ENCODE measurements around the gene ABCA2. TPM values are rescaled to one million over a fixed set of nuclear protein-coding genes. Genes with fewer than 3 reads are reported as not detected.
A peak's percentile ranks its signal among the peaks of the same experiment; 100 is the strongest.

Gene ABCA2
- total RNA-seq, 1 experiment from 2014 or later = 114 TPM

DNA sequence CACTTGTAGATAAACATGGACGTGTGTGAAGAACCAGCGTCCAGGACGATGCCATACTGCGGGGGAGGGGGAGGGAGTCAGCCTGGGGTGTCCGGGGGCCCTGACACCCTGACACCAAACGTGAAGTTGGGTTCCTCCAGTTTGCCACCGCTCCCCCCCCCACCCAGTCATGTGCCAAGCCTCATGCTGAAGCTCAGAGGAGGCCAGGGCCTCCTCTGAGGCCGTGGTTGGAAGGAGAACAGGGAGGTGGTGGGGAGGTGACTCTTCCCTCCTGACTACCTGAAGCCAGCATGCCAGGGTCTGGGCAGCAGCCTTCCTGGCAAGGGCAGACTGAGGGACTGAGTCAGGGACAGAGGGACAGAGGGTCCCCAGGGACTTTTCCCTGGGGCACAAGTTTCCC, 24.3 kb upstream of the ABCA2 start:
- Histone ChIP-seq H3K27ac (ENCODE audit: low read depth, low read length) (no peak overlapping the region), H3K9ac (ENCODE audit: low read length) (no peak overlapping the region), H3K79me2 (ENCODE audit: insufficient read depth, low read length) (no peaks in the 10 kb centered on the region), H4K20me1 (ENCODE audit: insufficient read depth) (no peaks in the 10 kb centered on the region), H3K4me3 (replicated peaks in 1 of 2; ENCODE audit: low read depth in 1 of 2, low read length in 2 of 2) (no peak overlapping the region; a peak in 1 of 4 replicates), H3K9me2 (ENCODE audit: insufficient read depth) (no peaks in the 10 kb centered on the region), H3K27me3 (ENCODE audit: insufficient read depth, low read length) (no peaks in the 10 kb centered on the region), H3K36me3 (ENCODE audit: control insufficient read depth in 1 of 2, insufficient read depth in 2 of 2, low read length in 2 of 2) (no peaks in the 10 kb centered on the region), H2AFZ (ENCODE audit: low read depth, low read length, poor library complexity, severe bottlenecking) (no peak overlapping the region), H3K4me2 (ENCODE audit: low read length) (peak overlapping the region; percentile 95), H3K4me1 (ENCODE audit: control insufficient read depth in 1 of 2, insufficient read depth in 2 of 2, low read length in 2 of 2) (peaks cover 17 to 34% of the 10 kb centered on the region in 2 experiments), H3K9me3 (ENCODE audit: control insufficient read depth in 1 of 2, insufficient read depth in 1 of 2, low read depth in 1 of 2, low read length in 2 of 2) (no peaks in the 10 kb centered on the region)
- ChIA-PET CTCF (interaction anchor here (0.8 to 4.3 kb wide), 6 partner anchors 12 to 184 kb away, joined by 3 to 22 read pairs (median 4); no protein-coding TSS in a partner anchor), RAD21 (ENCODE audit: low non-redundant PET in 1 of 2, low total read pairs in 2 of 2, uncharacterized antibody in 2 of 2, unreplicated experiment in 2 of 2) (no interaction called here), POLR2A (interaction anchor here (0.8 kb wide), 1 partner anchor 15 kb away, joined by 3 read pairs; no protein-coding TSS in a partner anchor)
- BruUV-seq (replicated peaks) = no TSS peak
- no peak for TF ChIP-seq EZH2phosphoT487 (IDR thresholded peaks at IDR 0.05; ENCODE audit: borderline replicate concordance)
- no peak for TF ChIP-seq CBX3 (IDR thresholded peaks at IDR 0.05; ENCODE audit: low read depth)
- TF ChIP-seq, protein P1, sequence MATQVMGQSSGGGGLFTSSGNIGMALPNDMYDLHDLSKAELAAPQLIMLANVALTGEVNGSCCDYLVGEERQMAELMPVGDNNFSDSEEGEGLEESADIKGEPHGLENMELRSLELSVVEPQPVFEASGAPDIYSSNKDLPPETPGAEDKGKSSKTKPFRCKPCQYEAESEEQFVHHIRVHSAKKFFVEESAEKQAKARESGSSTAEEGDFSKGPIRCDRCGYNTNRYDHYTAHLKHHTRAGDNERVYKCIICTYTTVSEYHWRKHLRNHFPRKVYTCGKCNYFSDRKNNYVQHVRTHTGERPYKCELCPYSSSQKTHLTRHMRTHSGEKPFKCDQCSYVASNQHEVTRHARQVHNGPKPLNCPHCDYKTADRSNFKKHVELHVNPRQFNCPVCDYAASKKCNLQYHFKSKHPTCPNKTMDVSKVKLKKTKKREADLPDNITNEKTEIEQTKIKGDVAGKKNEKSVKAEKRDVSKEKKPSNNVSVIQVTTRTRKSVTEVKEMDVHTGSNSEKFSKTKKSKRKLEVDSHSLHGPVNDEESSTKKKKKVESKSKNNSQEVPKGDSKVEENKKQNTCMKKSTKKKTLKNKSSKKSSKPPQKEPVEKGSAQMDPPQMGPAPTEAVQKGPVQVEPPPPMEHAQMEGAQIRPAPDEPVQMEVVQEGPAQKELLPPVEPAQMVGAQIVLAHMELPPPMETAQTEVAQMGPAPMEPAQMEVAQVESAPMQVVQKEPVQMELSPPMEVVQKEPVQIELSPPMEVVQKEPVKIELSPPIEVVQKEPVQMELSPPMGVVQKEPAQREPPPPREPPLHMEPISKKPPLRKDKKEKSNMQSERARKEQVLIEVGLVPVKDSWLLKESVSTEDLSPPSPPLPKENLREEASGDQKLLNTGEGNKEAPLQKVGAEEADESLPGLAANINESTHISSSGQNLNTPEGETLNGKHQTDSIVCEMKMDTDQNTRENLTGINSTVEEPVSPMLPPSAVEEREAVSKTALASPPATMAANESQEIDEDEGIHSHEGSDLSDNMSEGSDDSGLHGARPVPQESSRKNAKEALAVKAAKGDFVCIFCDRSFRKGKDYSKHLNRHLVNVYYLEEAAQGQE (IDR thresholded peaks at IDR 0.05; ENCODE audit: low read depth) = no peak
- ATAC-seq = no peak
- no peak for DNase-seq (ENCODE audit: low read depth, low spot score)
- intact Hi-C loops (cut with micrococcal nuclease) = no loop called here

DNA sequence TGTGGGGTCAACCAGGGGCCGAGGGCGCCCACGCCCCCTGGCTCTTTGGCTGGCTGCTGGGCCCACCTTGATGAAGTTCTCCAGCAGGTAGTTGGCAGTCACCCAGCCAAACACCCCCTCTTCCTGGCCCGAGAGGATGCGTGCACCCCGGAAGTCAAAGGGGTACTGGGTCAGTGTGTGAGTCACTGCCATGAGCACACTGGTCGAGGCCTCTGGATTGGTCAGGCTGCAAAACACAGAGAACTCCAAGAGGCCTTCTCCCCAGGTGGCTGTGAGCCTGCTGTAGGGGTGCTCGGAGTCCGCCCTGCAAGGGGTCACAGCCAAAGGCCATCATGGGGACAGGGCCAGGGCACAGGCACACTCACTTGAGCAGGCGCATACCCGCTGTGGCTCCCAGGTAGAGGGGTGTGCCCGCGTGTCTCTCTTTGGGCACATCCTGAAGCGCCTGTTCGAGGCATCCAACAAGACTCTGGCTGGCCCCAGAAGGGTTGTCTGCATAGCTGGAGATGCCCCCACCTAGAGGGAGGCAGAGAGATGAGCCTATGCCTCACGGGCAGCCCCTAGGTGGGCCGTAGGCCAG, 23.2 kb upstream of the ABCA2 start:
- ChIA-PET RAD21 (ENCODE audit: low non-redundant PET in 1 of 2, low total read pairs in 2 of 2, uncharacterized antibody in 2 of 2, unreplicated experiment in 2 of 2) (no interaction called here), CTCF (no interaction called here), POLR2A (no interaction called here)
- Histone ChIP-seq H3K9me3 (ENCODE audit: control insufficient read depth in 1 of 2, insufficient read depth in 1 of 2, low read depth in 1 of 2, low read length in 2 of 2) (no peaks in the 10 kb centered on the region), H3K36me3 (ENCODE audit: control insufficient read depth in 1 of 2, insufficient read depth in 2 of 2, low read length in 2 of 2) (no peaks in the 10 kb centered on the region), H3K4me2 (ENCODE audit: low read length) (no peak overlapping the region), H2AFZ (ENCODE audit: low read depth, low read length, poor library complexity, severe bottlenecking) (no peak overlapping the region), H3K4me3 (replicated peaks in 1 of 2; ENCODE audit: low read depth in 1 of 2, low read length in 2 of 2) (no peak overlapping the region), H3K9me2 (ENCODE audit: insufficient read depth) (no peaks in the 10 kb centered on the region), H4K20me1 (ENCODE audit: insufficient read depth) (no peaks in the 10 kb centered on the region), H3K27ac (ENCODE audit: low read depth, low read length) (no peak overlapping the region), H3K4me1 (ENCODE audit: control insufficient read depth in 1 of 2, insufficient read depth in 2 of 2, low read length in 2 of 2) (peaks cover 17 to 36% of the 10 kb centered on the region in 2 experiments), H3K79me2 (ENCODE audit: insufficient read depth, low read length) (no peaks in the 10 kb centered on the region), H3K27me3 (ENCODE audit: insufficient read depth, low read length) (no peaks in the 10 kb centered on the region), H3K9ac (ENCODE audit: low read length) (no peak overlapping the region)
- ATAC-seq = no peak
- intact Hi-C loops (cut with micrococcal nuclease) = no loop called here
- DNase-seq (ENCODE audit: low read depth, low spot score) = no peak
- no peak for TF ChIP-seq RAD21 (IDR thresholded peaks at IDR 0.05; ENCODE audit: low read depth)
- no peak for TF ChIP-seq ZNF274 (IDR thresholded peaks at IDR 0.05; ENCODE audit: low read depth, low read length)
- TF ChIP-seq CEBPB (IDR thresholded peaks at IDR 0.05; ENCODE audit: low read depth) = no peak
- TF ChIP-seq, protein P2, sequence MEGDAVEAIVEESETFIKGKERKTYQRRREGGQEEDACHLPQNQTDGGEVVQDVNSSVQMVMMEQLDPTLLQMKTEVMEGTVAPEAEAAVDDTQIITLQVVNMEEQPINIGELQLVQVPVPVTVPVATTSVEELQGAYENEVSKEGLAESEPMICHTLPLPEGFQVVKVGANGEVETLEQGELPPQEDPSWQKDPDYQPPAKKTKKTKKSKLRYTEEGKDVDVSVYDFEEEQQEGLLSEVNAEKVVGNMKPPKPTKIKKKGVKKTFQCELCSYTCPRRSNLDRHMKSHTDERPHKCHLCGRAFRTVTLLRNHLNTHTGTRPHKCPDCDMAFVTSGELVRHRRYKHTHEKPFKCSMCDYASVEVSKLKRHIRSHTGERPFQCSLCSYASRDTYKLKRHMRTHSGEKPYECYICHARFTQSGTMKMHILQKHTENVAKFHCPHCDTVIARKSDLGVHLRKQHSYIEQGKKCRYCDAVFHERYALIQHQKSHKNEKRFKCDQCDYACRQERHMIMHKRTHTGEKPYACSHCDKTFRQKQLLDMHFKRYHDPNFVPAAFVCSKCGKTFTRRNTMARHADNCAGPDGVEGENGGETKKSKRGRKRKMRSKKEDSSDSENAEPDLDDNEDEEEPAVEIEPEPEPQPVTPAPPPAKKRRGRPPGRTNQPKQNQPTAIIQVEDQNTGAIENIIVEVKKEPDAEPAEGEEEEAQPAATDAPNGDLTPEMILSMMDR (IDR thresholded peaks at IDR 0.05 in 2 of 3, conservative IDR thresholded peaks at IDR 0.05 in 1 of 3; ENCODE audit: borderline replicate concordance in 1 of 3, insufficient read depth in 1 of 3, low read depth in 2 of 3, low read length in 2 of 3) = no peak
- TF ChIP-seq SRF (IDR thresholded peaks at IDR 0.05; ENCODE audit: low read depth) = no peak
- BruUV-seq (replicated peaks) = no TSS peak

Data from HCT116 (cell line).